MM.1S (cell line): ENCODE results near the gene ADAMTS17.

ENCODE experiments used
- EZH2 ChIP-seq: fragments of 300-600 bp; sonication (generic); optimal IDR thresholded peaks from 2 replicates; pipeline ENCODE3; 2017; ENCODE audit warnings: low read depth, mild to moderate bottlenecking, antibody characterized with exemption, low read length, mixed read lengths
- EZH2phosphoT487 ChIP-seq: fragments of 300-600 bp; sonication (generic); IDR thresholded peaks from 2 replicates; pipeline ENCODE4 v1.6.1; 2018; ENCODE audit warnings: antibody characterized with exemption, low read length
- TF ChIP-seq, protein P1 (sequence below): fragments of 300-600 bp; sonication (generic); IDR thresholded peaks from 2 replicates; pipeline ENCODE4 v1.5.1; 2016; ENCODE audit warnings: antibody characterized with exemption, low read length, mixed read lengths

- TF ChIP-seq, protein P1, sequence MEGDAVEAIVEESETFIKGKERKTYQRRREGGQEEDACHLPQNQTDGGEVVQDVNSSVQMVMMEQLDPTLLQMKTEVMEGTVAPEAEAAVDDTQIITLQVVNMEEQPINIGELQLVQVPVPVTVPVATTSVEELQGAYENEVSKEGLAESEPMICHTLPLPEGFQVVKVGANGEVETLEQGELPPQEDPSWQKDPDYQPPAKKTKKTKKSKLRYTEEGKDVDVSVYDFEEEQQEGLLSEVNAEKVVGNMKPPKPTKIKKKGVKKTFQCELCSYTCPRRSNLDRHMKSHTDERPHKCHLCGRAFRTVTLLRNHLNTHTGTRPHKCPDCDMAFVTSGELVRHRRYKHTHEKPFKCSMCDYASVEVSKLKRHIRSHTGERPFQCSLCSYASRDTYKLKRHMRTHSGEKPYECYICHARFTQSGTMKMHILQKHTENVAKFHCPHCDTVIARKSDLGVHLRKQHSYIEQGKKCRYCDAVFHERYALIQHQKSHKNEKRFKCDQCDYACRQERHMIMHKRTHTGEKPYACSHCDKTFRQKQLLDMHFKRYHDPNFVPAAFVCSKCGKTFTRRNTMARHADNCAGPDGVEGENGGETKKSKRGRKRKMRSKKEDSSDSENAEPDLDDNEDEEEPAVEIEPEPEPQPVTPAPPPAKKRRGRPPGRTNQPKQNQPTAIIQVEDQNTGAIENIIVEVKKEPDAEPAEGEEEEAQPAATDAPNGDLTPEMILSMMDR: no peak
- TF ChIP-seq EZH2phosphoT487: no peak
- no peak for TF ChIP-seq EZH2
Measured at GRCh38 chr15:100132309-100132708, 209.5 kb downstream of the ADAMTS17 start.
